WERI-Rb-1 (cell line): ENCODE measurements around the gene PIGN.

Experiments used
- DNase-seq: peaks from one replicate; pipeline ENCODE4 v3.0.0-alpha.2; 2020
- H3K27ac ChIP-seq: fragments of 250-450 bp; sonication (Bioruptor Pico); 2 replicates; pipeline ENCODE4 v1.5.1; 2020; ENCODE audit warnings: mild to moderate bottlenecking, moderate library complexity
- H3K27me3 ChIP-seq: fragments of 250-450 bp; sonication (Bioruptor Pico); 2 replicates; pipeline ENCODE4 v1.5.1; 2021; ENCODE audit warnings: mild to moderate bottlenecking, low read depth, moderate library complexity; ENCODE audit not compliant: insufficient read depth, severe bottlenecking
- H3K36me3 ChIP-seq: fragments of 250-450 bp; sonication (Bioruptor Pico); 2 replicates; pipeline ENCODE4 v1.5.1; 2020; ENCODE audit warnings: mild to moderate bottlenecking, moderate library complexity
- H3K4me3 ChIP-seq: 2 replicates; pipeline ENCODE4 v1.5.1; 2011; ENCODE audit warnings: low read depth, mild to moderate bottlenecking, control low read depth, low read length
- H3K9me3 ChIP-seq: fragments of 250-450 bp; sonication (Bioruptor Pico); 2 replicates; pipeline ENCODE4 v1.5.1; 2021; ENCODE audit warnings: mild to moderate bottlenecking, moderate library complexity; ENCODE audit not compliant: severe bottlenecking
- CTCF ChIP-seq: IDR thresholded peaks from 2 replicates; pipeline ENCODE4 v1.5.1; 2011; ENCODE audit warnings: low read depth, mild to moderate bottlenecking, control low read depth, inconsistent platforms, low read length

The PIGN gene

GRCh38 chr18:62027914-62028520, 158.8 kb downstream of the PIGN start:
- no peaks in the 10 kb centered on the region for H3K27me3 ChIP-seq
- no peak overlapping the region for H3K27ac ChIP-seq
- DNase-seq: no peak

DNA sequence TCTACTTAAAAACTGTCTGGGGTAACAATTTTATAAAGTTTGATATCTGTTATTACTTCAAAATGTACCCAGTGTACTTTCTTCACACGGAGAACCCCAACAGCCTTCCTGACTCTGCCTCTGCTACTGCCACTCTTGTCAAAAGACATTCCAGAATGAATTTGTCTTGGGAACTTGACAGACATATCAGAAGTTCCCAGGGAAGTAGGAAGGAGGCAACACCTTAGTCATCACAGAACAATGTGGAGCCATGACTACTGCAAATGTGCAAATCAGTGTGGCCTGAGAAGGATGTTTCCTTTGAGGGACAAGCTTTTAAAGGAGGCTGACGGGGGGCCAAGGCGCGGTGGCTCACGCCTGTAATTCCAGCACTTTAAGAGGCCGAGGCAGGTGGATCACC, 160.3 kb downstream of the PIGN start:
- Histone ChIP-seq H3K36me3 (no peaks in the 10 kb centered on the region), H3K27ac (no peak overlapping the region), H3K4me3 (no peak overlapping the region), H3K27me3 (no peaks in the 10 kb centered on the region), H3K9me3 (peaks cover 3% of the 10 kb centered on the region)
- TF ChIP-seq CTCF: no peak
- DNase-seq: no peak

More at GRCh38 chr18:62027914-62028520, 158.8 kb downstream of the PIGN start:
- Histone ChIP-seq H3K9me3 (peaks cover 10% of the 10 kb centered on the region), H3K36me3 (no peaks in the 10 kb centered on the region), H3K4me3 (no peak overlapping the region)
- no peak for TF ChIP-seq CTCF

- no peak for DNase-seq
- no peaks in the 10 kb centered on the region for H3K36me3 ChIP-seq
- H3K9me3 ChIP-seq: no peaks in the 10 kb centered on the region
- no peak overlapping the region for H3K27ac ChIP-seq
- no peaks in the 10 kb centered on the region for H3K27me3 ChIP-seq
- no peak for TF ChIP-seq CTCF
- H3K4me3 ChIP-seq: no peak overlapping the region
These were observed 161.9 kb downstream of the PIGN start for GRCh38 chr18:62024983-62025382.

- H3K36me3 ChIP-seq: no peaks in the 10 kb centered on the region
- no peaks in the 10 kb centered on the region for H3K9me3 ChIP-seq
These were observed 163.3 kb downstream of the PIGN start for GRCh38 chr18:62023536-62023935.

DNA sequence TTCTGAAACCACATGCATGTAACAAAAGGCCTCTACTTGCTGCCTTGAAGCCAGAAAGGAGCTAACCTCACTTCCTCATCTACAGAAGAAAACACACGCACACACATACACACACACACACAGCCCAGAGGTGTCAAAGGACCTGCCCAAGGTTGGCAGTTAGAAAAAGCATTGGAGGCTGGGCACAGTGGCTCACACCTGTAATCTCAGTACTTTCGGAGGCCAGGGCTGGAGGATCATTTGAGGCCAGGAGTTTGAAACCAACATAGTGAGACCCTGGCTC, 168.2 kb downstream of the PIGN start:
- no peak for DNase-seq
- H3K9me3 ChIP-seq: peaks cover 3% of the 10 kb centered on the region
- H3K4me3 ChIP-seq: no peak overlapping the region
- H3K36me3 ChIP-seq: no peaks in the 10 kb centered on the region
- no peaks in the 10 kb centered on the region for H3K27me3 ChIP-seq
- TF ChIP-seq CTCF: no peak
- H3K27ac ChIP-seq: no peak overlapping the region

More at GRCh38 chr18:62023536-62023935, 163.3 kb downstream of the PIGN start:
- no peak for DNase-seq
- Histone ChIP-seq H3K27ac (no peak overlapping the region), H3K4me3 (no peak overlapping the region), H3K27me3 (no peaks in the 10 kb centered on the region)
- TF ChIP-seq CTCF: no peak
